ENCODE measurements around the gene CHML.

Gene CHML

DNA sequence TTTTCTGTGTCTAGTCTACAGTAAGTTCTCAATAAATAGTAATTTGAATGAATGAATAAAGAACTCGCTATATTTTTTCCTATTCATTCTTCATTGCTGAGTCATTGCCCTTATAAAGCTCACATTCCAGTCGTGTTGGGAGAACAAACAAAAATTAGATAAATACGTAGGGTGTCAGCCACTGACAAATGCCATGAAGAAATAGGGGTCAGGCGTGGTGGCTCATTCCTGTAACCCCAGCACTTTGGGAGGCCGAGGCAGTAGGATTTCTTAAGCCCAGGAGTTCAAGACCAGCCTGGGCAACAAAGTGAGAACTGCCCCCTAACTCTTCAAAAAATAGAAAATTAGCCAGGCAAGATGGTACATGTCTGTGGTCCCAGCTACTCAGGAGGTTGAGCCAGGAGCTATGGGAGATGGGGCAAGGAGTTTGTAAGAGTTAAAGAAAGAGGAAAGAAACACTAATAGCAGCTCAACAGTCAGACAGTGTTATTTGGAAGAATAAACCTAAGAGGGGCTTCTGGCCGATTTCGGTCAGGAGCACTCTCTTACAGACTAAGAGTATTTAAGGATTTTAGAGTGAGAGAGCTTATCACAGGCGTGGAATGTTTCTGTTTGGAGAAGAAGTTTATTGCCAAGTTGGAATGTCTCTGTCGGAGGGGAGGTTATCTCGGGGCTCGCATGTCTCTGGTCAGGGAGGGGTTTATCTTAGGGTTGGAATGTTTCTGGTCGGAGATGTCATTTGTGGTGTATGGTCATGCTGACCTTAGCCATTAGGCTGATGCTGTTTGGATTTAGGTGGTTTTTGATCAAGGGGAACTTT, 1.8 kb upstream of the CHML start:
- no peak overlapping the region for H3K9ac ChIP-seq (ENCODE audit: low read length)
- no peaks in the 10 kb centered on the region for H3K27me3 ChIP-seq (ENCODE audit: control insufficient read depth, insufficient read depth, low read length)
- H3K27ac ChIP-seq (ENCODE audit: low read depth, low read length), result no peak overlapping the region
- H3K36me3 ChIP-seq (ENCODE audit: control insufficient read depth, insufficient read depth, low read length), result no peaks in the 10 kb centered on the region
- H3K4me1 ChIP-seq (ENCODE audit: control insufficient read depth, insufficient read depth, low read length), result no peaks in the 10 kb centered on the region
- no peak overlapping the region for H3K4me3 ChIP-seq (ENCODE audit: low read length)

DNA sequence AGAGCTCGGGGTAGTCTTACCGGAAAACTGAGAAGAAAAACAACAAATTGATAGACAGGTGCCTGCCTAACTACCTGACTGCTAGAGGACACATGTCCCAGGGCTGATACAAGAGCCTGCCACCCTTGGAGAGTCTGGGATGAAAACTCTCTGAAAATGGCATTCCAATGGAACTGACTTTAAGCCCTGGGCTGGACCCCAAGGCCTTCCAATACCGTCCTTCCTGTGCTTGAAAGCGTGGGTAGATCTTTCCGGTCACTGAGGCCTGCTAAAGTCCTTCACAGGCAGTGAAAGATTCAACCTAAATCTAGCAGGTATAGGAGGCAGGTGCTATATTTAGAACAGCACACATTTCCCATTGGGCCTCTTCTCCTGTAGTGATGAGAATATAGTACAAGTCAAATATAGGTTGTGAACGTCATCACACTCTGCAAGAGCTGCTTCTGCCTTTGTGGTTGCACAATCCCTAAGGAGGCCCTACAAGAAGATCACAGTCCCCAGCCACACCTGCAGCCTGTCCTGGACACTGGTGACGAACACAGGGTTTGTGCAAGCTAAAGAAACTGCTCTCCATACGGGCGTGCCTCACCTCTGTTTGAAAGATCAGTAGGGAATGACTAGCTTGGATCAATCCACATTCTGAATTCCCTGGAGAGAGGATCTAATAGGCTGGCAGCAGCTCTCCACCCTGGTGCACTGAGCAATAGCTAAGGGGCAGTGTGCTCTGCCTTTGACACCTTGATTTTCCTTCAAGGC, 876 bp upstream of the CHML start:
- H3K4me1 ChIP-seq (ENCODE audit: control insufficient read depth, insufficient read depth, low read length), result no peaks in the 10 kb centered on the region
- no peak overlapping the region for H3K9ac ChIP-seq (ENCODE audit: low read length)
- H3K4me3 ChIP-seq (ENCODE audit: low read length), result peak overlapping the region; percentile 62
- no peaks in the 10 kb centered on the region for H3K27me3 ChIP-seq (ENCODE audit: control insufficient read depth, insufficient read depth, low read length)
- no peak overlapping the region for H3K27ac ChIP-seq (ENCODE audit: low read depth, low read length)
- no peaks in the 10 kb centered on the region for H3K36me3 ChIP-seq (ENCODE audit: control insufficient read depth, insufficient read depth, low read length)

DNA sequence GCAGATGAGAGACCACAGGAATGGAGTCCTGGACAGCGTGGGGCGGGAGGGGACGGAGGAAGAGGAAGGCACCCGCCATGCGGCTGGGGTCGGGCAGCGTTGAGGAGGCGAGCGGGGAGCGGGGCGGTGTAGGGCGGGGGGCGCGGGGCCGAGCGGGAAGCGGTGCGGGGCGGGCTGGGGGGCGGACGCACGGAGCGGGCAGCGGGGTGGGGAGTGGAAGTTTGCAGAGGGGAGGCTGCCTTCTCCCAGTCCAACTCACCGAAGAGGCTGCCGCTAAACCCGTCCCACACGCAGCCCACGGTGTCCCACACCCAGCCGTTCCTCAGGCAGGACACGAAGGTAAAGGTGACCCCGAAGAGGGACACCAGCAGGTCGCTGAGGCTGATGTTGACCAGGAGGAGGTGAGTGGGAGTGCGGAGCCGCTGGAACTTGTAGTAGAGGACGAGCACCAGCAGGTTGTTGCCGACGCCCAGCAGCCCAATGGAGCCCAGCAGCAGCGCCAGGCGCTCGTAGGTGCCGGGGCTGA, 483 bp downstream of the CHML start:
- Histone ChIP-seq H3K36me3 (ENCODE audit: control insufficient read depth, insufficient read depth, low read length) (no peaks in the 10 kb centered on the region), H3K4me3 (ENCODE audit: low read length) (peak overlapping the region; percentile 70), H3K4me1 (ENCODE audit: control insufficient read depth, insufficient read depth, low read length) (no peaks in the 10 kb centered on the region), H3K27ac (ENCODE audit: low read depth, low read length) (no peak overlapping the region), H3K9ac (ENCODE audit: low read length) (peak overlapping the region; percentile 66), H3K27me3 (ENCODE audit: control insufficient read depth, insufficient read depth, low read length) (no peaks in the 10 kb centered on the region)

DNA sequence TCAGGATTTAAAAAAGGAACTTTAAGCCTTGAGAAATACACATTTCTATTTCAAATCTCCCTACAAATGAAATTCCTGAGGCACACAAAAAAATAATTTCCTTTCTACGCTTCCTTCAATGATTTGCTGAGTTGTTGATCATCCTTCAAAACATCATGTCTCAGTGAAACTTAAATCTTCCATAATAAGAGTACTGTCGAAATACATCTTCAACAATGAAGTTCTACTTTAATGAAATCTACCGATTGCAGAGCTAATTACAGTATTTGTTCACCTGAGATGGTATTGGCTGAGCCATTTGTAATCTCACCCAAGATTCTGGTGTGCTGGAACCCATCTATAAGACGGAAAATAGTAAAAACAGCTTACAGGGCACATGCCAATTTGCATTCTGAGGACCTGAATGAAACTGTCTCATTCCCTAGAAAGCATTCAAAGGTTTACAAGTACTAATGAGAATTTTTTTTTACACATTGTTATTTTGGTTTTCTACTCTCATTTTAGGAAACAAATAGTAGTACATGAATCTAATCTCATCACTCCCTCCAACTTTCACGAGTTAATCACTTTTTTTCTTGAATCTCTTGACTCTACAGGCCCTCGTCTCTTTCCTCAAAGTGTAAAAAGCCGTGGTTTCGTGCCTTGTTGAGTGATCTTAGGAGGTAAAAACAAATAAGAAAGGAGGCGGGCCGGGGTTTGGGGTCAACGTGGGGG, 1.1 kb downstream of the CHML start:
- Histone ChIP-seq H3K9ac (ENCODE audit: low read length) (no peak overlapping the region), H3K4me3 (ENCODE audit: low read length) (peak overlapping the region; percentile 70), H3K4me1 (ENCODE audit: control insufficient read depth, insufficient read depth, low read length) (no peaks in the 10 kb centered on the region), H3K27me3 (ENCODE audit: control insufficient read depth, insufficient read depth, low read length) (no peaks in the 10 kb centered on the region), H3K27ac (ENCODE audit: low read depth, low read length) (no peak overlapping the region), H3K36me3 (ENCODE audit: control insufficient read depth, insufficient read depth, low read length) (no peaks in the 10 kb centered on the region)

DNA sequence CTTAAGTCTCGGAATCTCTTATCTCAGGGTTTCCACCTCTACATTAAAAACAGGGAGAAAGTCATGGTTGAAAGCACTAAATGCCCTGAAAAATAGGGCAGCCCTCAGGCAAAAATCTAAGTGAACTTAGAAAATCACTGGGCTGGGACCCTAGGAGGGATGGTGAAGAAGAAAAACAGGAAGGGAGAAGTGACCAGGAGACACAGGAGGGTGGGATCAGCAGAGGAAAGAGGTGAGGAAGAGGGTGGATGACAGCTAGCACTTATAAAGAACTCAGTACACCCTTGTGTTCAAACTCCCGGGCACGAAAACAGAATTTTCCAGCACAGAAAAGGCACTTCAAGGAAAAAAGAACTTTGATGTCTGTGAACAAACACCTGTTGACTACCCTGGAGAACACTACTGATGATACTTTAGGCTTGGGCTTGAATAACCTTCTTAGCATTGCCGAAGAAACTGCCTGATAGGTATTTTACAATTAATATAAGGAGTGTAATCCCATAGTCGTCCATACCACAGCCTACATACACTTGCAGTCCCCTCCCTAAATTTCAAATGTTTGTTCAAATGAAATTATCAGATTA, 2.0 kb downstream of the CHML start:
- H3K9ac ChIP-seq (ENCODE audit: low read length), result no peak overlapping the region
- no peaks in the 10 kb centered on the region for H3K4me1 ChIP-seq (ENCODE audit: control insufficient read depth, insufficient read depth, low read length)
- H3K4me3 ChIP-seq (ENCODE audit: low read length), result no peak overlapping the region
- no peaks in the 10 kb centered on the region for H3K27me3 ChIP-seq (ENCODE audit: control insufficient read depth, insufficient read depth, low read length)
- H3K36me3 ChIP-seq (ENCODE audit: control insufficient read depth, insufficient read depth, low read length), result no peaks in the 10 kb centered on the region
- H3K27ac ChIP-seq (ENCODE audit: low read depth, low read length), result no peak overlapping the region

DNA sequence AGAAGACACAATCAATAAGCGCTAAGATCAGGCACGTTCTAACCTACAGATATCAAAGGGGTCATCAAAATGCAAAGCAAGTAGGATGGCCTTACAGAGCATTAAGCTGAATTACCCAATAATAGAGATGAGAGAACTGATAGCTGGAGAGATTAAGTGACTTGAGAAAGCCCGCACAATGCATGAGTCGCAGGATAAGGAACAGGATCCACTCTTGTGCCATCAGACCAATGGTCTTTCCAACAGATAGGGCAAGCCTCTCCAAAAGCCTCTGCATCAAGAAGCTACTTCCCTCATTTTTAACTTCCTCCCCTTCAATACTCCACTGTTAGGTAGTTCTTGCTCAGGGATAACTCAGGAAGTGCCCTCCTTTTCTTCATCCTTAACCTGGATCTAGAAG, 2.6 kb downstream of the CHML start:
- H3K27ac ChIP-seq (ENCODE audit: low read depth, low read length), result no peak overlapping the region
- H3K9ac ChIP-seq (ENCODE audit: low read length), result no peak overlapping the region
- no peaks in the 10 kb centered on the region for H3K27me3 ChIP-seq (ENCODE audit: control insufficient read depth, insufficient read depth, low read length)
- H3K36me3 ChIP-seq (ENCODE audit: control insufficient read depth, insufficient read depth, low read length), result no peaks in the 10 kb centered on the region
- no peaks in the 10 kb centered on the region for H3K4me1 ChIP-seq (ENCODE audit: control insufficient read depth, insufficient read depth, low read length)
- no peak overlapping the region for H3K4me3 ChIP-seq (ENCODE audit: low read length)

DNA sequence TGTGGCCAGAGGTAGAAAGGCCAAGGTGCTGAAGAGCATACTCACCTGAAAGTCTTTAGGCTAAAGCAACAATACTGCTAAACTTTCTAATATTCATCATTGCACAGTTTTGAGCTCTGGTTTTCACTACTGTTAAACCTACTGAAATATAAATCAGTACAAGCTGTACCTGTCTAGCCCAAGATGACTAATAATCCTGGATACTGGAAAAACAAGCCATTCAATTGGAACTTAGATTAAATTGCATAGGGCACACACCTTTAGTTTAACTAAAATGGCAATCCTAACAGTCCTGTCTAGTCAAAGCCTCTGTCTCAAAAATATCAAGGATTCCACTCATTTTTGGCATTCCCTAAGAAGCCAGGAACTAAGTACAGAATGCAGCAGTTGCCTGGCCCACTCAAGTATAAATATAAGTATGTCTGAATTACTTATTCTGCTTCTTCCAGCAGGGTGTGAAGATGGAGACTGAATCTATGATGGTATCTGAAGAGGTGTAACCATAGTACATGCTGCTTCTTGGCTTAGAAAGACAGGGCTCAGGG, 3.1 kb downstream of the CHML start:
- Histone ChIP-seq H3K4me1 (ENCODE audit: control insufficient read depth, insufficient read depth, low read length) (no peaks in the 10 kb centered on the region), H3K9ac (ENCODE audit: low read length) (no peak overlapping the region), H3K27me3 (ENCODE audit: control insufficient read depth, insufficient read depth, low read length) (no peaks in the 10 kb centered on the region), H3K27ac (ENCODE audit: low read depth, low read length) (no peak overlapping the region), H3K4me3 (ENCODE audit: low read length) (no peak overlapping the region), H3K36me3 (ENCODE audit: control insufficient read depth, insufficient read depth, low read length) (no peaks in the 10 kb centered on the region)

DNA sequence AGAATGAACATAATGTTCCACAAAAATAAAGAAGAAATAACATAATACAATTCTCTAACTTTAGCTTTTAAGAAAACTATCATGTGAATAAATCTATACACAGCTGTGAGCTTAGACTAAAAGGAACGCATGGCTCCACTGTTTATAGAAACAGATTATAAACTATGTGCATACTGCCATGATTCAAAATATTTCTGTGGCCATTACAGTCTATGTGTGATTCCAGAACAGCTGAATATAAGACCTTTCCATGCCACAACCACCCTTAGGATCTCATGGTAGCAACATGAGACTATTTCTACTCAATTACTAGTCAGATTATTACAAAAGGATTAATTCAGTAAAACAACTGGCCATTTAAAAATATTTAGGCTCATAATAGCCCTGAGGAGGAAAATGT, 3.9 kb downstream of the CHML start:
- H3K4me1 ChIP-seq (ENCODE audit: control insufficient read depth, insufficient read depth, low read length), result no peaks in the 10 kb centered on the region
- no peaks in the 10 kb centered on the region for H3K27me3 ChIP-seq (ENCODE audit: control insufficient read depth, insufficient read depth, low read length)
- H3K36me3 ChIP-seq (ENCODE audit: control insufficient read depth, insufficient read depth, low read length), result no peaks in the 10 kb centered on the region
- H3K9ac ChIP-seq (ENCODE audit: low read length), result no peak overlapping the region
- no peak overlapping the region for H3K27ac ChIP-seq (ENCODE audit: low read depth, low read length)
- H3K4me3 ChIP-seq (ENCODE audit: low read length), result no peak overlapping the region

DNA sequence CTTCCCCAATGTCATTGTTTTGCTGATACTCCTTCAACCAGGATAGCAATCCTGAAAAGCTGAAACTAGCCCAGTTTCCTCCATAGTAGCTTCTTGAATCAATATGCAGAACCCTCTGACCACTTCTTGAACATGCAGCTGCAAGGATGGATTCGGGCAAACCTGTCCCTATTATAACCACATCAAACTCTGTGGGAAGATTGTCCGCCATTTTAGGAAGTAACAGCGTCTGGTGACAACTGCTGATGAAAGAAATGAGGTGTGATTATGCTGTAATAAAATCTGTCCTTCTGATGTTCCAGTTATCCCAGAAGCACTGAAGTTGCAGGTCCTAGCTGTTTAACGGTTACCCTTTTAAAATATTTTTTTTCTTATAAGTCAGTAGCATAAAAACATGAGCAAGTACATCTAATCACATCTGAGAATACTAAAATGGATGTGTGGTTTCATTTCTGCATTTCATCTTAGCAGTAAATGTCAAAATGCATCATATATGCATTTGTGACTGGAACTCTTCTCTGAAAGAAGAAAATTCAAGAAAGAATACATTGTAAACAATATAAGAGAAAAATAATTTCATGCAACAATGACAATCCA, 4.5 kb downstream of the CHML start:
- Histone ChIP-seq H3K27me3 (ENCODE audit: control insufficient read depth, insufficient read depth, low read length) (no peaks in the 10 kb centered on the region), H3K4me1 (ENCODE audit: control insufficient read depth, insufficient read depth, low read length) (no peaks in the 10 kb centered on the region), H3K27ac (ENCODE audit: low read depth, low read length) (no peak overlapping the region), H3K9ac (ENCODE audit: low read length) (no peak overlapping the region), H3K36me3 (ENCODE audit: control insufficient read depth, insufficient read depth, low read length) (no peaks in the 10 kb centered on the region), H3K4me3 (ENCODE audit: low read length) (no peak overlapping the region)

DNA sequence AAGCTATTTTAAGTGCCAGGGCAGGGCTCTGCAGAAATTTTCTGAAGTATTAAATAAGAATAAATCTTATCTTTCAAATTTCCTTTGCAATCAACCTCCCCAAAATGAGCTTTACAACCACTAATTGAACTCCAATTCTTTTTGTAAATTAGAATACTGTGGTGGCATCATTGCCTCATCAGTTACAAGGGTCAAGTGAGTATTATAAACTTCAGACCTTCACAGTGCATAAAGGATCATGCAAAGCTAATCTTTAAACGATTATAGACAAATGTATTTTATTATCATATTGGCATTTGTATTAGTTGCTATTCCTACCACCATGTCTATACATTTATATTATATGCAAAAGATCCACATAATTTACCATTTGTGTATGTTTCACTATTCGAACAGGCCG, 7.2 kb downstream of the CHML start:
- H3K4me1 ChIP-seq (ENCODE audit: control insufficient read depth, insufficient read depth, low read length), result no peaks in the 10 kb centered on the region
- no peaks in the 10 kb centered on the region for H3K36me3 ChIP-seq (ENCODE audit: control insufficient read depth, insufficient read depth, low read length)
- no peak overlapping the region for H3K27ac ChIP-seq (ENCODE audit: low read depth, low read length)
- H3K27me3 ChIP-seq (ENCODE audit: control insufficient read depth, insufficient read depth, low read length), result no peaks in the 10 kb centered on the region
- H3K9ac ChIP-seq (ENCODE audit: low read length), result no peak overlapping the region
- H3K4me3 ChIP-seq (ENCODE audit: low read length), result no peak overlapping the region

DNA sequence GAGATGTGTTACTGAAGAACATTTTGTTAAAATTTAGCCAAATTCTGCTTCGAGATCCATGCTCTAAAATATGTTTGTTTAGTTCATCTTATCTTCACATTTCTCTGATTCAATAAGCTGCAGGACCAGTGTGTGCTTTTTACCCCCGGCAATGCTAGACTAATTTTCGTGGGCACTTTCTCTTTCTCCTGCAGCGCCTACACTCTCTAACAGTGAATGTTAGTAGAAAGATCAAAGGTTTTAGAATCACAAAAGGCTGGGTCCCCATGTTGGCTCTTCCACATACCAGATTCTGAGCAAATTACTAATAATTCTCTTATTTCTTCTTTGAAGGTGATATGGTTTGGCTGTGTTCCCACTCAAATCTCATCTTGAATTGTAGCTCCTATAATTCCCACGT, 8.5 kb downstream of the CHML start:
- no peak overlapping the region for H3K9ac ChIP-seq (ENCODE audit: low read length)
- no peaks in the 10 kb centered on the region for H3K27me3 ChIP-seq (ENCODE audit: control insufficient read depth, insufficient read depth, low read length)
- no peak overlapping the region for H3K4me3 ChIP-seq (ENCODE audit: low read length)

More for the DNA sequence above, 8.5 kb downstream of the CHML start:
- Histone ChIP-seq H3K36me3 (ENCODE audit: control insufficient read depth, insufficient read depth, low read length) (no peaks in the 10 kb centered on the region), H3K27ac (ENCODE audit: low read depth, low read length) (no peak overlapping the region), H3K4me1 (ENCODE audit: control insufficient read depth, insufficient read depth, low read length) (no peaks in the 10 kb centered on the region)
